ENCODE results near the gene ZNF723.
"Not testable (repeated sequence)": the region's sequence is repeated elsewhere in the genome, so short reads cannot be mapped to it uniquely, and the experiment has no call there.

Gene ZNF723

GRCh38 chr19:22832031-22832762 is at the start of gene ZNF723:
TSS of gene ZNF723 (plus strand) at chr19:22832291. CDS start at chr19:22832380, 89 bp downstream.
- DNase-seq: no peak

- peak; percentile 9 for DNase-seq
Measured at GRCh38 chr19:22783651-22784410, 48.3 kb upstream of the ZNF723 start, which contains the start of gene ZNF99. TSS of gene ZNF99 (minus strand) at chr19:22784151. CDS start at chr19:22784016, 135 bp downstream.

GRCh38 chr19:22792863-22793262 is 39.2 kb upstream of the ZNF723 start:
- not testable (repeated sequence) for DNase-seq

- DNase-seq: no peak
Measured at GRCh38 chr19:22797040-22797439, 35.1 kb upstream of the ZNF723 start.

- DNase-seq: no peak
Measured at GRCh38 chr19:22806418-22806817, 25.7 kb upstream of the ZNF723 start.

GRCh38 chr19:22807061-22807835 is 24.8 kb upstream of the ZNF723 start:
- DNase-seq: no peak

- no peak for DNase-seq
Measured at GRCh38 chr19:22814124-22814523, 18.0 kb upstream of the ZNF723 start.

- no peak for DNase-seq
Measured at GRCh38 chr19:22831211-22831610, 880 bp upstream of the ZNF723 start.

- DNase-seq: not testable (repeated sequence)
Measured at GRCh38 chr19:22857713-22858320, 25.7 kb downstream of the ZNF723 start.

- no peak for DNase-seq
Measured at GRCh38 chr19:22882797-22883196, 50.7 kb downstream of the ZNF723 start.

GRCh38 chr19:22893855-22894270 is 61.8 kb downstream of the ZNF723 start:
- DNase-seq: no peak

- no peak for DNase-seq
Measured at GRCh38 chr19:22901431-22902130, 69.5 kb downstream of the ZNF723 start.

All from CD4-positive, alpha-beta T cell treated with Interferon gamma for 1 hour (primary cell).